ENCODE data around the gene VOPP1.

DNA sequence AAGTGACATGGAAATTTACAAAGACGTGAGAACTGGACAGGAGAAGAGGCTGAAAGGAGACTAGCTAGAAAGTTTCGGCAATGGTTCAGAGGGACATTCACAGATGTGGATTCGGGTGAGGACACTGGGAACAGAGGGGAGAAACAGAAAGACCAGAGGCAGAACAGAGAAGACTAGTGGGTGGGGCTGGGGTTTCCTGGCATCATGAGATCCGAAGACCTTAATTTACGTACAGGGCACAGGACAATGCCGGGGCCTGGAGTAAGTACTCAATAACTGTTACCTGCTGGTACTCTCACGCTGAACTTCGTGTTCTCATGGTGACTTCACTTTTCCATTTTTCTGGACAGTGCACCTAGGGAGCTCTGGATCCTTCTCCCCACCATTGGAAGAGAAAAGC, 53.5 kb downstream of the VOPP1 start:
- TF ChIP-seq CREB1 (CRISPR knock-in tag; IDR thresholded peaks at IDR 0.05) (no peak), CTCF (IDR thresholded peaks at IDR 0.05) (no peak), TP53 (CRISPR knock-in tag; IDR thresholded peaks at IDR 0.05) (no peak), ZNF138 (CRISPR knock-in tag; conservative IDR thresholded peaks at IDR 0.05) (no peak), MAX (CRISPR knock-in tag; IDR thresholded peaks at IDR 0.05) (no peak), ZNF317 (CRISPR knock-in tag; IDR thresholded peaks at IDR 0.05; ENCODE audit: borderline replicate concordance, low read depth) (no peak)
- TF ChIP-seq, protein P1, sequence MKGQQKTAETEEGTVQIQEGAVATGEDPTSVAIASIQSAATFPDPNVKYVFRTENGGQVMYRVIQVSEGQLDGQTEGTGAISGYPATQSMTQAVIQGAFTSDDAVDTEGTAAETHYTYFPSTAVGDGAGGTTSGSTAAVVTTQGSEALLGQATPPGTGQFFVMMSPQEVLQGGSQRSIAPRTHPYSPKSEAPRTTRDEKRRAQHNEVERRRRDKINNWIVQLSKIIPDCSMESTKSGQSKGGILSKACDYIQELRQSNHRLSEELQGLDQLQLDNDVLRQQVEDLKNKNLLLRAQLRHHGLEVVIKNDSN (CRISPR knock-in tag; IDR thresholded peaks at IDR 0.05) = no peak

All from WTC11 (cell line).